Measurements from ENCODE around the gene AZIN2.

DNA sequence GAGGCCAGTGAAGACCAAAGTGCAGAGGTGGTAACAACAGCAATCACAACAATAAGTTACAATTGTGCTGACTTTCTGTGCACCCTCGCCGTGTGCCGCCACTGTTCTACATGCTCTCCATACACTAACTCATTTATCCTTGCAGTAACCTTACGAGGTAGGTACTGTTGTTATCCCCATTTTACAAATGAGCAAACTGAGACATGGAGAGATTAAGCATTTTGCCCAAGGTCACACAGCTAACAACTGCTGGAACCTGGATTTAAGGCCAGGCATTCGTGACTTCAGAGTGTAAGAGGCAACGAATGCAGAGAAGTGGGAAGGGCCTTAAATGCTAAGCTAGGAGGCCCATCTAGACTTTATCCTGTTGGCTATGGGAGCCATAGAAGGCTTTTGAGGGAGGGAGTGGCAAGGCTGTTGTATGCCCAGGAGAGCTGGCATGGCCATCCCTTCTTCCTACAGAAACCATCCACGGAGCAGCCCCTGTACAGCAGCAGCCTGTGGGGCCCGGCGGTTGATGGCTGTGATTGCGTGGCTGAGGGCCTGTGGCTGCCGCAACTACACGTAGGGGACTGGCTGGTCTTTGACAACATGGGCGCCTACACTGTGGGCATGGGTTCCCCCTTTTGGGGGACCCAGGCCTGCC lies 36.6 kb downstream of the AZIN2 start:
- TF ChIP-seq POLR2A (IDR thresholded peaks at IDR 0.05; ENCODE audit: low read depth, low read length), result no peak
- TF ChIP-seq POLR2AphosphoS5 (IDR thresholded peaks at IDR 0.05; ENCODE audit: low read depth, low read length), result no peak
